Neural cell (in vitro differentiated cells): Measurements from ENCODE around the gene ARHGEF25. TPM values are rescaled to one million over a fixed set of nuclear protein-coding genes. Genes with fewer than 3 reads are reported as not detected.

Experiments used
- H2AFZ ChIP-seq: fragments of 200-600, 300-800 bp; sonication (generic), shearing (Covaris generic); 2 replicates; pipeline ENCODE4 v1.6.0; 2014; ENCODE audit warnings: low read depth, mild to moderate bottlenecking, antibody characterized with exemption, low read length, moderate library complexity
- H3F3A ChIP-seq: fragments of 200-600 bp; shearing (Covaris generic); 2 replicates; pipeline ENCODE4 v1.6.1; 2016; ENCODE audit warnings: mild to moderate bottlenecking, moderate library complexity, mixed read lengths, antibody characterized with exemption, low read length; ENCODE audit not compliant: insufficient read depth, poor library complexity, severe bottlenecking
- H3K27ac ChIP-seq: fragments of 200-600, 300-800 bp; sonication (generic), shearing (Covaris generic); 2 replicates; pipeline ENCODE4 v1.5.1; 2014; ENCODE audit warnings: mild to moderate bottlenecking, low read length, moderate library complexity
- H3K27me3 ChIP-seq: fragments of 300-800, 200-600 bp; sonication (generic), shearing (Covaris generic); 2 replicates; pipeline ENCODE4 v1.6.0; 2014; ENCODE audit warnings: mild to moderate bottlenecking, low read depth, low read length, moderate library complexity; ENCODE audit not compliant: insufficient read depth
- H3K36me3 ChIP-seq: fragments of 300-800, 200-600 bp; sonication (generic), shearing (Covaris generic); 2 replicates; pipeline ENCODE4 v1.5.1; 2014; ENCODE audit warnings: mild to moderate bottlenecking, antibody characterized with exemption, low read length, moderate library complexity; ENCODE audit not compliant: insufficient read depth
- H3K4me2 ChIP-seq: fragments of 300-800, 200-600 bp; sonication (generic), shearing (Covaris generic); 2 replicates; pipeline ENCODE4 v1.6.0; 2014; ENCODE audit warnings: mild to moderate bottlenecking, low read length
- H3K4me3 ChIP-seq: fragments of 300-800, 200-600 bp; sonication (generic), shearing (Covaris generic); 2 replicates; pipeline ENCODE4 v1.5.1; 2014; ENCODE audit warnings: mild to moderate bottlenecking, low read length, moderate library complexity
- H3K79me2 ChIP-seq: fragments of 200-600 bp; shearing (Covaris generic); replicated peaks from 2 replicates; pipeline ENCODE4 v1.6.0; 2014; ENCODE audit warnings: mild to moderate bottlenecking, low read length, moderate library complexity; ENCODE audit not compliant: insufficient read depth
- H3K9ac ChIP-seq: fragments of 300-800, 200-600 bp; sonication (generic), shearing (Covaris generic); 2 replicates; pipeline ENCODE4 v1.6.1; 2016; ENCODE audit warnings: mild to moderate bottlenecking, low read length, mixed read lengths
- H3K9me2 ChIP-seq: fragments of 200-600 bp; shearing (Covaris generic); 2 replicates; pipeline ENCODE4 v1.6.1; 2016; ENCODE audit warnings: mild to moderate bottlenecking, low read length, mixed read lengths; ENCODE audit not compliant: insufficient read depth
- H3K9me3 ChIP-seq: fragments of 200-600, 300-800 bp; sonication (generic), shearing (Covaris generic); 2 replicates; pipeline ENCODE4 v1.6.1; 2016; ENCODE audit warnings: mild to moderate bottlenecking, mixed run types, low read length, moderate library complexity, mixed read lengths
- H4K20me1 ChIP-seq: fragments of 200-600 bp; shearing (Covaris generic); 2 replicates; pipeline ENCODE4 v1.6.1; 2016; ENCODE audit warnings: mild to moderate bottlenecking, mixed run types; ENCODE audit not compliant: insufficient read depth
- CTCF ChIP-seq: fragments of 450-650 bp; IDR thresholded peaks from 2 replicates; pipeline ENCODE4 v1.5.1; 2014; ENCODE audit warnings: antibody characterized with exemption, mild to moderate bottlenecking, moderate library complexity; ENCODE audit not compliant: poor library complexity, severe bottlenecking
- EP300 ChIP-seq: fragments of 450-650 bp; conservative IDR thresholded peaks from 2 replicates; pipeline ENCODE4 v1.6.1; 2014; ENCODE audit warnings: antibody characterized with exemption, mild to moderate bottlenecking, moderate library complexity; ENCODE audit not compliant: poor library complexity, severe bottlenecking
- EZH2 ChIP-seq: fragments of 200-600, 300-800 bp; shearing (Covaris generic), sonication (generic); IDR thresholded peaks from 2 replicates; pipeline ENCODE4 v1.6.1; 2014; ENCODE audit warnings: antibody characterized with exemption, low read length, borderline replicate concordance, mild to moderate bottlenecking; ENCODE audit not compliant: insufficient read depth, poor library complexity, severe bottlenecking
- MXI1 ChIP-seq: fragments of 450-650 bp; conservative IDR thresholded peaks from 2 replicates; pipeline ENCODE4 v1.6.1; 2014; ENCODE audit warnings: antibody characterized with exemption, mild to moderate bottlenecking; ENCODE audit not compliant: poor library complexity, severe bottlenecking
- POLR2AphosphoS5 ChIP-seq: IDR thresholded peaks from 2 replicates; pipeline ENCODE4 v1.6.1; 2012
- RAD21 ChIP-seq: fragments of 450-650 bp; conservative IDR thresholded peaks from 2 replicates; pipeline ENCODE4 v1.6.1; 2014; ENCODE audit warnings: antibody characterized with exemption, mild to moderate bottlenecking, moderate library complexity
- REST ChIP-seq: IDR thresholded peaks from 2 replicates; pipeline ENCODE4 v1.6.1; 2012; ENCODE audit warnings: borderline replicate concordance
- SMC3 ChIP-seq: fragments of 450-650 bp; conservative IDR thresholded peaks from 2 replicates; pipeline ENCODE4 v1.6.1; 2014; ENCODE audit warnings: antibody characterized with exemption, mild to moderate bottlenecking, moderate library complexity; ENCODE audit not compliant: poor library complexity
- TAF1 ChIP-seq: IDR thresholded peaks from 2 replicates; pipeline ENCODE4 v1.6.1; 2012; ENCODE audit warnings: low read depth
- polyA plus RNA-seq: library from polyadenylated mRNA; depleted of rRNA; stranded (reverse); fragments of >200 nt; gene quantifications from 2 replicates; pipeline ENCODE4 v1.2.3, GENCODE V29; 2014

ARHGEF25 gene
- polyA plus RNA-seq, 1 donor from 2014 or later = 12.9 TPM

- Histone ChIP-seq H3K4me2 (no peak overlapping the region), H3K9me3 (no peaks in the 10 kb centered on the region), H3K79me2 (peaks cover 16% of the 10 kb centered on the region), H3K9me2 (no peaks in the 10 kb centered on the region), H3K27me3 (no peaks in the 10 kb centered on the region), H3F3A (no peaks in the 10 kb centered on the region), H3K4me3 (no peak overlapping the region), H2AFZ (no peak overlapping the region), H3K9ac (no peak overlapping the region), H4K20me1 (no peaks in the 10 kb centered on the region), H3K27ac (no peak overlapping the region), H3K36me3 (peaks cover 7% of the 10 kb centered on the region)
- no peak for TF ChIP-seq TAF1
- no peak for TF ChIP-seq CTCF
- no peak for TF ChIP-seq EP300
- no peak for TF ChIP-seq RAD21
- TF ChIP-seq POLR2AphosphoS5 = no peak
- no peak for TF ChIP-seq MXI1
- TF ChIP-seq REST = no peak
- TF ChIP-seq EZH2 = no peak
- TF ChIP-seq SMC3 = no peak
These were observed 47.0 kb upstream of the ARHGEF25 start for GRCh38 chr12:57564178-57564740.

DNA sequence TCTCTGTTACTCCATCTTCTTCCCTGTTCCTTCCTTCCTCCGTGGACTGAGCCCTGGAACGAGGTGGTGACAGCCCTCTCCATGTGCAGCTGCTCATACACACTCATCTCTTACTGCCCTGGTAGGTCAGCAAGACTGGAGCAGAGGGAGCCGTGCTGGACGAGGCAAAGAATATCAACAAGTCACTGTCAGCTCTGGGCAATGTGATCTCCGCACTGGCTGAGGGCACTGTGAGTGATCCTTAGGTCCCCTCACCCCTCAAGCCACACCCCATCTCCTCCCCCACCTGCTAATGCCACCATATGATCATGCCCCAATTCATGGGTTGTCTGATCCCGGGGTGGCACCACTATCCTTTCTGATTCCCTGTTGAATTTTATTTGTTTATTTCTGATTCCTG, 42.4 kb upstream of the ARHGEF25 start:
- H3K9me3 ChIP-seq = no peaks in the 10 kb centered on the region
- no peak overlapping the region for H3K9ac ChIP-seq
- H3K27me3 ChIP-seq = no peaks in the 10 kb centered on the region
- no peak overlapping the region for H3K27ac ChIP-seq
- no peaks in the 10 kb centered on the region for H3K9me2 ChIP-seq
- no peaks in the 10 kb centered on the region for H3F3A ChIP-seq
- H3K79me2 ChIP-seq = no peaks in the 10 kb centered on the region
- no peak overlapping the region for H2AFZ ChIP-seq
- no peak overlapping the region for H3K4me3 ChIP-seq
- TF ChIP-seq CTCF (no peak), MXI1 (no peak), EZH2 (no peak), EP300 (no peak), POLR2AphosphoS5 (no peak), REST (no peak)
- no peaks in the 10 kb centered on the region for H4K20me1 ChIP-seq
- peaks cover 16% of the 10 kb centered on the region for H3K36me3 ChIP-seq
- no peak overlapping the region for H3K4me2 ChIP-seq
